ENCODE measurements around the gene PPP6R2. TPM values are rescaled to one million over a fixed set of nuclear protein-coding genes. Genes with fewer than 3 reads are reported as not detected.

The PPP6R2 gene
- total and polyA plus RNA-seq, 2 of the 8 experiments (the other 6 are each of a cell fraction or from before 2014, with no cell fraction given) = 25.0 to 32.2 TPM

GRCh38 chr22:50432131-50432876 lies 89.2 kb downstream of the PPP6R2 start (continued):
- TF ChIP-seq YY1 (IDR thresholded peaks at IDR 0.05; ENCODE audit: low read depth, low read length) = no peak
- TF ChIP-seq, protein P1, sequence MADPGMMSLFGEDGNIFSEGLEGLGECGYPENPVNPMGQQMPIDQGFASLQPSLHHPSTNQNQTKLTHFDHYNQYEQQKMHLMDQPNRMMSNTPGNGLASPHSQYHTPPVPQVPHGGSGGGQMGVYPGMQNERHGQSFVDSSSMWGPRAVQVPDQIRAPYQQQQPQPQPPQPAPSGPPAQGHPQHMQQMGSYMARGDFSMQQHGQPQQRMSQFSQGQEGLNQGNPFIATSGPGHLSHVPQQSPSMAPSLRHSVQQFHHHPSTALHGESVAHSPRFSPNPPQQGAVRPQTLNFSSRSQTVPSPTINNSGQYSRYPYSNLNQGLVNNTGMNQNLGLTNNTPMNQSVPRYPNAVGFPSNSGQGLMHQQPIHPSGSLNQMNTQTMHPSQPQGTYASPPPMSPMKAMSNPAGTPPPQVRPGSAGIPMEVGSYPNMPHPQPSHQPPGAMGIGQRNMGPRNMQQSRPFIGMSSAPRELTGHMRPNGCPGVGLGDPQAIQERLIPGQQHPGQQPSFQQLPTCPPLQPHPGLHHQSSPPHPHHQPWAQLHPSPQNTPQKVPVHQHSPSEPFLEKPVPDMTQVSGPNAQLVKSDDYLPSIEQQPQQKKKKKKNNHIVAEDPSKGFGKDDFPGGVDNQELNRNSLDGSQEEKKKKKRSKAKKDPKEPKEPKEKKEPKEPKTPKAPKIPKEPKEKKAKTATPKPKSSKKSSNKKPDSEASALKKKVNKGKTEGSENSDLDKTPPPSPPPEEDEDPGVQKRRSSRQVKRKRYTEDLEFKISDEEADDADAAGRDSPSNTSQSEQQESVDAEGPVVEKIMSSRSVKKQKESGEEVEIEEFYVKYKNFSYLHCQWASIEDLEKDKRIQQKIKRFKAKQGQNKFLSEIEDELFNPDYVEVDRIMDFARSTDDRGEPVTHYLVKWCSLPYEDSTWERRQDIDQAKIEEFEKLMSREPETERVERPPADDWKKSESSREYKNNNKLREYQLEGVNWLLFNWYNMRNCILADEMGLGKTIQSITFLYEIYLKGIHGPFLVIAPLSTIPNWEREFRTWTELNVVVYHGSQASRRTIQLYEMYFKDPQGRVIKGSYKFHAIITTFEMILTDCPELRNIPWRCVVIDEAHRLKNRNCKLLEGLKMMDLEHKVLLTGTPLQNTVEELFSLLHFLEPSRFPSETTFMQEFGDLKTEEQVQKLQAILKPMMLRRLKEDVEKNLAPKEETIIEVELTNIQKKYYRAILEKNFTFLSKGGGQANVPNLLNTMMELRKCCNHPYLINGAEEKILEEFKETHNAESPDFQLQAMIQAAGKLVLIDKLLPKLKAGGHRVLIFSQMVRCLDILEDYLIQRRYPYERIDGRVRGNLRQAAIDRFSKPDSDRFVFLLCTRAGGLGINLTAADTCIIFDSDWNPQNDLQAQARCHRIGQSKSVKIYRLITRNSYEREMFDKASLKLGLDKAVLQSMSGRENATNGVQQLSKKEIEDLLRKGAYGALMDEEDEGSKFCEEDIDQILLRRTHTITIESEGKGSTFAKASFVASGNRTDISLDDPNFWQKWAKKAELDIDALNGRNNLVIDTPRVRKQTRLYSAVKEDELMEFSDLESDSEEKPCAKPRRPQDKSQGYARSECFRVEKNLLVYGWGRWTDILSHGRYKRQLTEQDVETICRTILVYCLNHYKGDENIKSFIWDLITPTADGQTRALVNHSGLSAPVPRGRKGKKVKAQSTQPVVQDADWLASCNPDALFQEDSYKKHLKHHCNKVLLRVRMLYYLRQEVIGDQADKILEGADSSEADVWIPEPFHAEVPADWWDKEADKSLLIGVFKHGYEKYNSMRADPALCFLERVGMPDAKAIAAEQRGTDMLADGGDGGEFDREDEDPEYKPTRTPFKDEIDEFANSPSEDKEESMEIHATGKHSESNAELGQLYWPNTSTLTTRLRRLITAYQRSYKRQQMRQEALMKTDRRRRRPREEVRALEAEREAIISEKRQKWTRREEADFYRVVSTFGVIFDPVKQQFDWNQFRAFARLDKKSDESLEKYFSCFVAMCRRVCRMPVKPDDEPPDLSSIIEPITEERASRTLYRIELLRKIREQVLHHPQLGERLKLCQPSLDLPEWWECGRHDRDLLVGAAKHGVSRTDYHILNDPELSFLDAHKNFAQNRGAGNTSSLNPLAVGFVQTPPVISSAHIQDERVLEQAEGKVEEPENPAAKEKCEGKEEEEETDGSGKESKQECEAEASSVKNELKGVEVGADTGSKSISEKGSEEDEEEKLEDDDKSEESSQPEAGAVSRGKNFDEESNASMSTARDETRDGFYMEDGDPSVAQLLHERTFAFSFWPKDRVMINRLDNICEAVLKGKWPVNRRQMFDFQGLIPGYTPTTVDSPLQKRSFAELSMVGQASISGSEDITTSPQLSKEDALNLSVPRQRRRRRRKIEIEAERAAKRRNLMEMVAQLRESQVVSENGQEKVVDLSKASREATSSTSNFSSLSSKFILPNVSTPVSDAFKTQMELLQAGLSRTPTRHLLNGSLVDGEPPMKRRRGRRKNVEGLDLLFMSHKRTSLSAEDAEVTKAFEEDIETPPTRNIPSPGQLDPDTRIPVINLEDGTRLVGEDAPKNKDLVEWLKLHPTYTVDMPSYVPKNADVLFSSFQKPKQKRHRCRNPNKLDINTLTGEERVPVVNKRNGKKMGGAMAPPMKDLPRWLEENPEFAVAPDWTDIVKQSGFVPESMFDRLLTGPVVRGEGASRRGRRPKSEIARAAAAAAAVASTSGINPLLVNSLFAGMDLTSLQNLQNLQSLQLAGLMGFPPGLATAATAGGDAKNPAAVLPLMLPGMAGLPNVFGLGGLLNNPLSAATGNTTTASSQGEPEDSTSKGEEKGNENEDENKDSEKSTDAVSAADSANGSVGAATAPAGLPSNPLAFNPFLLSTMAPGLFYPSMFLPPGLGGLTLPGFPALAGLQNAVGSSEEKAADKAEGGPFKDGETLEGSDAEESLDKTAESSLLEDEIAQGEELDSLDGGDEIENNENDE (IDR thresholded peaks at IDR 0.05; ENCODE audit: insufficient replicate concordance, low read length) = no peak
- TF ChIP-seq FOSL1 (IDR thresholded peaks at IDR 0.05; ENCODE audit: insufficient read depth, low read depth, low read length) = no peak
- TF ChIP-seq NANOG (IDR thresholded peaks at IDR 0.05; ENCODE audit: insufficient read depth, low read depth, low read length, poor library complexity, severe bottlenecking) = no peak
- TF ChIP-seq USF2 (IDR thresholded peaks at IDR 0.05; ENCODE audit: low read length) = no peak
- TF ChIP-seq TBP (IDR thresholded peaks at IDR 0.05; ENCODE audit: low read depth, low read length) = no peak
- TF ChIP-seq RXRA (IDR thresholded peaks at IDR 0.05; ENCODE audit: insufficient read depth, low read depth, low read length) = no peak
